Ovary (tissue), 3 donors: ENCODE measurements around the gene CEP57.

ENCODE experiments used
- EP300 ChIP-seq: sonication (generic); formaldehyde crosslinking; IDR thresholded peaks from one replicate; pipeline ENCODE4 v1.6.1; 2017; ENCODE audit warnings: antibody characterized with exemption
- POLR2A ChIP-seq: fragments of 450-650 bp; IDR thresholded peaks from one replicate; pipeline ENCODE4 v1.6.1; 2017; ENCODE audit warnings: antibody characterized with exemption, mild to moderate bottlenecking, moderate library complexity
- TF ChIP-seq, protein P1 (sequence below), 3 donors: fragments of 450-650 bp in 2 of 3; fragments of 200-600 bp in 1 of 3; IDR thresholded peaks; one replicate each; pipeline versions ENCODE4 v1.5.1 to v1.8.0; 2016 to 2022; ENCODE audit warnings: antibody characterized with exemption in 3 of 3, mild to moderate bottlenecking in 1 of 3
- donor health status: DM: no; HTN: no; CAD: no.

DNA sequence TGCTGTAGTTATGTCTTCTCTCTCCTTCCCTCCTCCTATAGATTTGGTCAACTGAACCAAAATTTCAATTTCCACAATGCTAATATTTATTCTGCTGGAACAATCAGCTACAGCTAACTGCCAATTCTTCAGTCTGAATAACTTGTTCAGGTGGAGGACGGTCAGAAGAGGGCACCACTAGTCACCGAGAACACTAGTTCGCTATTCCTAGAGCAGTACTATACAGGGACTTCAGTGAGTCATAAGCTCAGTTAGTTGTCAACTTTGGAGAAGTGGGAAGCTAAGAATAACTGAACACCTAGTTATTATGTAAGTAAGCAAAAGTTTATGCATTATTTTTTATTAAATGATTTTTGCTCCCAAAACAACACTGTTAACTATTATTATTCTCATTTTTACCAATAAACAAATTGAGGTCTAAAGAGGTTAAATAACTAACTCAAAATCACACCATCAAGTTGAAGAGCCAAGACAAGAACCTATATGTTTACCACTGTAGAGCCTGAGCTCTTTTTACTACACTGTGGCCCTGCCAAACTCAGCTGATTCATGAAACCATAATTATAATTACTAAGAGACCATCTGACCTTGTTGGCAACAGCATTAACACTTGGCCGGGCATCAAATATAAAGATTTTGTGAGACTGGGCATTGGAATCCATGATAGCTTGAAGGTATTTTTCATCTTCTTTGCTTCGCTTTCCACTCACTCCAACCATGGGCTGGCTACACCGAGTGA is 59.0 kb downstream of the CEP57 start:
- TF ChIP-seq, protein P1, sequence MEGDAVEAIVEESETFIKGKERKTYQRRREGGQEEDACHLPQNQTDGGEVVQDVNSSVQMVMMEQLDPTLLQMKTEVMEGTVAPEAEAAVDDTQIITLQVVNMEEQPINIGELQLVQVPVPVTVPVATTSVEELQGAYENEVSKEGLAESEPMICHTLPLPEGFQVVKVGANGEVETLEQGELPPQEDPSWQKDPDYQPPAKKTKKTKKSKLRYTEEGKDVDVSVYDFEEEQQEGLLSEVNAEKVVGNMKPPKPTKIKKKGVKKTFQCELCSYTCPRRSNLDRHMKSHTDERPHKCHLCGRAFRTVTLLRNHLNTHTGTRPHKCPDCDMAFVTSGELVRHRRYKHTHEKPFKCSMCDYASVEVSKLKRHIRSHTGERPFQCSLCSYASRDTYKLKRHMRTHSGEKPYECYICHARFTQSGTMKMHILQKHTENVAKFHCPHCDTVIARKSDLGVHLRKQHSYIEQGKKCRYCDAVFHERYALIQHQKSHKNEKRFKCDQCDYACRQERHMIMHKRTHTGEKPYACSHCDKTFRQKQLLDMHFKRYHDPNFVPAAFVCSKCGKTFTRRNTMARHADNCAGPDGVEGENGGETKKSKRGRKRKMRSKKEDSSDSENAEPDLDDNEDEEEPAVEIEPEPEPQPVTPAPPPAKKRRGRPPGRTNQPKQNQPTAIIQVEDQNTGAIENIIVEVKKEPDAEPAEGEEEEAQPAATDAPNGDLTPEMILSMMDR (IDR thresholded peaks at IDR 0.05) = peak in 2 of 3 donors; percentile 34 to 38
- no peak for TF ChIP-seq EP300
- TF ChIP-seq POLR2A = no peak
